MM.1S (cell line): Measurements from ENCODE around the gene CACUL1.

Experiments
- EZH2 ChIP-seq: fragments of 300-600 bp; sonication (generic); optimal IDR thresholded peaks from 2 replicates; pipeline ENCODE3; 2017; ENCODE audit warnings: low read depth, mild to moderate bottlenecking, antibody characterized with exemption, low read length, mixed read lengths
- EZH2phosphoT487 ChIP-seq: fragments of 300-600 bp; sonication (generic); IDR thresholded peaks from 2 replicates; pipeline ENCODE4 v1.6.1; 2018; ENCODE audit warnings: antibody characterized with exemption, low read length
- TF ChIP-seq, protein P1 (sequence below): fragments of 300-600 bp; sonication (generic); IDR thresholded peaks from 2 replicates; pipeline ENCODE4 v1.5.1; 2016; ENCODE audit warnings: antibody characterized with exemption, low read length, mixed read lengths

DNA sequence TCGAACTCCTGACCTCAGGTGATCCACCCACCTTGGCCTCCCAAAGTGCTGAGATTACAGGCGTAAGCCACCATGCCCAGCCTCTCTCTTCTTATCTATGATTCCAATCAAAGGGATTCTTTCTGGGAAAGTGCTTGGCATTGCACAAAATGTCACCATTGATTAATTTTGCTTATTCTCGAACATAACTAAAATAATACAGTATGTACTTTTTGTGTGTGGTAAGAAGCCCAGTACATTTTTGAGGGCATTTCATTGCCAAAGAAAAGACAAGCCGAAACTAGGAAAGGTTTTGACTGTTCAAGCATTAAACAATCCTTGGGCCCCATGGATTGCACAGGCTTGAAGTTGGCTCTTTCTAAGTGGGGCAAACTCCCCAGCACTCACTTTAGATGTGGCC lies 18.3 kb upstream of the CACUL1 start:
- TF ChIP-seq, protein P1, sequence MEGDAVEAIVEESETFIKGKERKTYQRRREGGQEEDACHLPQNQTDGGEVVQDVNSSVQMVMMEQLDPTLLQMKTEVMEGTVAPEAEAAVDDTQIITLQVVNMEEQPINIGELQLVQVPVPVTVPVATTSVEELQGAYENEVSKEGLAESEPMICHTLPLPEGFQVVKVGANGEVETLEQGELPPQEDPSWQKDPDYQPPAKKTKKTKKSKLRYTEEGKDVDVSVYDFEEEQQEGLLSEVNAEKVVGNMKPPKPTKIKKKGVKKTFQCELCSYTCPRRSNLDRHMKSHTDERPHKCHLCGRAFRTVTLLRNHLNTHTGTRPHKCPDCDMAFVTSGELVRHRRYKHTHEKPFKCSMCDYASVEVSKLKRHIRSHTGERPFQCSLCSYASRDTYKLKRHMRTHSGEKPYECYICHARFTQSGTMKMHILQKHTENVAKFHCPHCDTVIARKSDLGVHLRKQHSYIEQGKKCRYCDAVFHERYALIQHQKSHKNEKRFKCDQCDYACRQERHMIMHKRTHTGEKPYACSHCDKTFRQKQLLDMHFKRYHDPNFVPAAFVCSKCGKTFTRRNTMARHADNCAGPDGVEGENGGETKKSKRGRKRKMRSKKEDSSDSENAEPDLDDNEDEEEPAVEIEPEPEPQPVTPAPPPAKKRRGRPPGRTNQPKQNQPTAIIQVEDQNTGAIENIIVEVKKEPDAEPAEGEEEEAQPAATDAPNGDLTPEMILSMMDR, result no peak
- TF ChIP-seq EZH2, result no peak
- TF ChIP-seq EZH2phosphoT487, result no peak
